SK-N-SH (cell line): ENCODE results near the gene WNK2. TPM values are rescaled to one million over a fixed set of nuclear protein-coding genes. Genes with fewer than 3 reads are reported as not detected.

ENCODE experiments used
- CTCF ChIA-PET: fragments of 300-600, 350-600 bp; formaldehyde crosslinking; extraction: SDS; loops from one replicate; lab custom pipeline; 2021; lab: Yijun Ruan, JAX
- POLR2A ChIA-PET: fragments of 350-600 bp; sonication (Branson Sonifier 250); formaldehyde crosslinking; extraction: SDS; loops from one replicate; lab custom pipeline; 2020; ENCODE audit warnings: antibody characterized with exemption, inconsistent platforms; lab: Yijun Ruan, JAX
- DNase-seq: peaks from one replicate; pipeline ENCODE4 v3.0.0; 2012
- H2AFZ ChIP-seq: fragments of 200-600 bp; sonication (generic); 2 replicates; pipeline ENCODE4 v1.8.1; 2016; ENCODE audit warnings: antibody characterized with exemption, mild to moderate bottlenecking, low read depth
- H3F3A ChIP-seq: fragments of 200-600 bp; sonication (generic); replicated peaks from 2 replicates; pipeline ENCODE3; 2016; ENCODE audit warnings: antibody characterized with exemption, mild to moderate bottlenecking; ENCODE audit not compliant: insufficient read depth
- H3K27ac ChIP-seq, 2 experiments: fragments of 200-500 bp in 1 of 2; fragments of 200-600 bp in 1 of 2; sonication (Bioruptor generic) in 1 of 2; sonication (generic), shearing (Covaris generic) in 1 of 2; 2 replicates each; pipeline versions ENCODE4 v1.5.1 to v1.6.1; 2014 to 2016; ENCODE audit warnings: low read depth in 2 of 2, inconsistent platforms in 1 of 2, low read length in 1 of 2, mild to moderate bottlenecking in 1 of 2, mixed read lengths in 1 of 2
- H3K27me3 ChIP-seq: fragments of 200-600 bp; sonication (generic), shearing (Covaris generic); 2 replicates; pipeline ENCODE4 v1.6.1; 2016; ENCODE audit warnings: mixed run types; ENCODE audit not compliant: insufficient read depth
- H3K36me3 ChIP-seq, 2 experiments: fragments of 200-500 bp in 1 of 2; fragments of 200-600 bp in 1 of 2; sonication (Bioruptor generic) in 1 of 2; sonication (generic) in 1 of 2; replicated peaks in 1 of 2; 2 replicates each; pipeline versions ENCODE3 to v1.5.1; 2014 to 2016; ENCODE audit warnings: low read length in 1 of 2, mild to moderate bottlenecking in 1 of 2; ENCODE audit not compliant: insufficient read depth in 2 of 2, control insufficient read depth in 1 of 2
- H3K4me1 ChIP-seq, 2 experiments: fragments of 200-500 bp in 1 of 2; fragments of 200-600 bp in 1 of 2; sonication (Bioruptor generic) in 1 of 2; sonication (generic), shearing (Covaris generic) in 1 of 2; 2 replicates each; pipeline versions ENCODE4 v1.5.1 to v1.6.1; 2014 to 2016; ENCODE audit warnings: low read depth in 1 of 2, low read length in 1 of 2, mixed run types in 1 of 2; ENCODE audit not compliant: insufficient read depth in 2 of 2, control insufficient read depth in 1 of 2
- H3K4me2 ChIP-seq: fragments of 200-600 bp; sonication (generic), shearing (Covaris generic); 2 replicates; pipeline ENCODE4 v1.6.1; 2017; ENCODE audit warnings: mixed run types
- H3K4me3 ChIP-seq, 2 experiments: fragments of 200-500 bp in 1 of 2; fragments of 200-600 bp in 1 of 2; sonication (Bioruptor generic) in 1 of 2; sonication (generic), shearing (Covaris generic) in 1 of 2; 2 replicates each; pipeline versions ENCODE4 v1.5.1 to v1.8.1; 2014 to 2016; ENCODE audit warnings: low read depth in 2 of 2, inconsistent platforms in 1 of 2, low read length in 1 of 2, mild to moderate bottlenecking in 1 of 2, mixed read lengths in 1 of 2, moderate library complexity in 1 of 2
- H3K79me2 ChIP-seq: fragments of 200-600 bp; sonication (generic); 2 replicates; pipeline ENCODE4 v1.8.1; 2017; ENCODE audit warnings: mild to moderate bottlenecking; ENCODE audit not compliant: insufficient read depth
- H3K9ac ChIP-seq: fragments of 200-600 bp; sonication (generic); 2 replicates; pipeline ENCODE4 v1.6.1; 2017; ENCODE audit warnings: mixed run types
- H3K9me2 ChIP-seq: fragments of 200-600 bp; sonication (generic); 2 replicates; pipeline ENCODE4 v1.6.1; 2017; ENCODE audit warnings: mixed run types
- H3K9me3 ChIP-seq: fragments of 200-600 bp; sonication (generic); 2 replicates; pipeline ENCODE4 v1.6.1; 2017; ENCODE audit warnings: mixed run types, mild to moderate bottlenecking, moderate library complexity
- H4K20me1 ChIP-seq: fragments of 200-600 bp; sonication (generic); 2 replicates; pipeline ENCODE4 v1.6.1; 2017; ENCODE audit warnings: mild to moderate bottlenecking, mixed run types; ENCODE audit not compliant: insufficient read depth
- CHD2 ChIP-seq: fragments of 150-350 bp; IDR thresholded peaks from 2 replicates; pipeline ENCODE4 v1.6.1; 2018; ENCODE audit warnings: low read length; ENCODE audit not compliant: partially characterized antibody
- ELF1 ChIP-seq: IDR thresholded peaks from 2 replicates; pipeline ENCODE4 v1.4.0; 2012
- EP300 ChIP-seq, 2 experiments: IDR thresholded peaks; 2 replicates each; pipeline versions ENCODE4 v1.4.0 to v1.6.1; 2012; ENCODE audit warnings: borderline replicate concordance in 1 of 2, low read depth in 1 of 2, low read length in 1 of 2
- EZH2phosphoT487 ChIP-seq: fragments of 200-600 bp; sonication (generic); IDR thresholded peaks from 2 replicates; pipeline ENCODE4 v1.6.1; 2017; ENCODE audit warnings: low read depth, mixed run types, mild to moderate bottlenecking, antibody characterized with exemption, moderate library complexity, borderline replicate concordance
- FOSL2 ChIP-seq: IDR thresholded peaks from 2 replicates; pipeline ENCODE4 v1.4.0; 2012; ENCODE audit warnings: low read depth, mild to moderate bottlenecking, moderate library complexity, borderline replicate concordance
- GABPA ChIP-seq: IDR thresholded peaks from 2 replicates; pipeline ENCODE4 v1.4.0; 2012; ENCODE audit warnings: low read depth, mild to moderate bottlenecking
- GATA2 ChIP-seq: sonication (generic); formaldehyde crosslinking; IDR thresholded peaks from 2 replicates; pipeline ENCODE4 v1.5.0; 2020; ENCODE audit warnings: mild to moderate bottlenecking, missing genetic modification reagents
- JUND ChIP-seq: IDR thresholded peaks from 2 replicates; pipeline ENCODE4 v1.4.0; 2012
- NRF1 ChIP-seq: IDR thresholded peaks from 2 replicates; pipeline ENCODE4 v1.6.1; 2012; ENCODE audit warnings: low read depth, mild to moderate bottlenecking, low read length
- POLR2AphosphoS5 ChIP-seq: IDR thresholded peaks from 2 replicates; pipeline ENCODE4 v1.6.1; 2012; ENCODE audit warnings: low read depth, low read length
- RCOR1 ChIP-seq: fragments of 150-350 bp; IDR thresholded peaks from 2 replicates; pipeline ENCODE4 v1.6.1; 2017; ENCODE audit warnings: antibody characterized with exemption, low read length
- SIN3A ChIP-seq: IDR thresholded peaks from 2 replicates; pipeline ENCODE4 v1.6.1; 2012; ENCODE audit warnings: low read depth, mild to moderate bottlenecking, low read length, moderate library complexity, borderline replicate concordance
- TAF1 ChIP-seq: IDR thresholded peaks from 2 replicates; pipeline ENCODE4 v1.6.1; 2012; ENCODE audit warnings: low read depth, mild to moderate bottlenecking, low read length, moderate library complexity, borderline replicate concordance
- WGBS: methylation state at CpG from one replicate; pipeline ENCODE4 v1.1.6; 2017; ENCODE audit warnings: low lambda C conversion rate; 5-methylcytosine and 5-hydroxymethylcytosine counted together
- polyA plus RNA-seq, 3 experiments: library from polyadenylated mRNA; depleted of rRNA; stranded (reverse); fragments of >200 nt; gene quantifications; 2 replicates each; pipeline ENCODE4 v1.2.3, GENCODE V29; 2012
- TF ChIP-seq, protein P1 (sequence below): fragments of 200-600 bp; sonication (generic); IDR thresholded peaks from 2 replicates; pipeline ENCODE4 v1.6.1; 2017; ENCODE audit warnings: antibody characterized with exemption, mild to moderate bottlenecking, moderate library complexity
- TF ChIP-seq, protein P2 (sequence below): fragments of 150-350 bp; IDR thresholded peaks from 2 replicates; pipeline ENCODE4 v1.6.1; 2017; ENCODE audit warnings: antibody characterized with exemption, low read length, low read depth, borderline replicate concordance
- TF ChIP-seq, protein P3 (sequence below): IDR thresholded peaks from 2 replicates; pipeline ENCODE4 v1.6.1; 2012; ENCODE audit warnings: mild to moderate bottlenecking, low read depth, low read length, moderate library complexity
- TF ChIP-seq, protein P4 (sequence below): IDR thresholded peaks from 2 replicates; pipeline ENCODE4 v1.4.0; 2012; ENCODE audit warnings: low read depth, borderline replicate concordance

The WNK2 gene
- polyA plus RNA-seq, 1 of the 3 experiments (the other 2 are of a cell fraction) = 0.12 TPM

DNA sequence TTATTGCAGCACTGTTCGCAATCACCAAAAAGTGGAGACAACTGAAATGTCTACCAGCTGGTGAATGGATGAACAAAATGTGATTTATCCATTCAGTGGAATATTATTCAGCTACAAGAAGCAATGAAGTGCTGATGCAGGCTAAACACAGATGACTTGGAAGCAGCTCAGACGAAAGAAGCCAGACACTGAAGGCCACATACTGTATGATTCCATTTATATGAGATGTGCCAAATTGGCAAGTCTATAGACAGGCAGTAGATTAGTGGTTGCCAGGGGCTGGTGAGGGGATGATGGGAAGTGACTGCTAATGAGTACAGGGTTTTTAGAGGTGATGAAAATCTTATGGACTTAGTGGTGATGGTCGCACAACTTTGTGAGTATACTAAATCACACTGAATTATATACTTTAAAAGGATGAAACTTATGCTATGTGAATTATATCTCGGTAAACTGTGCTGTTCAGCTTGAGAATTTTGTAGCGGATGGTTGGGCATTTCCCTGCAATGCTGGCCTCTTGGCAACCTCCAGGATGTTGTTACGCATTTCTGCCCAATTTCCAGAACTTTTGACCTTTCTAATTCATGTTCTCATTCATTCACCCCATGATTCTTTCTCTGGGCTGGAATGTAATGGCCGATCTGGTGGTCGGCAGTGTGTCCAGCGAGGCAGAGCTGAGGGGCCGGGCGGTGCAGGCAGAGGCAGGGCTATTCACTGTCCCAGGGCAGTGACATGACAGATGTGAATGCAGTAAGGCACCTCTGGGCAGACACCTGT is 22.0 kb upstream of the WNK2 start:
- DNase-seq = no peak
- H3K27me3 ChIP-seq = no peaks in the 10 kb centered on the region
- no peaks in the 10 kb centered on the region for H3K79me2 ChIP-seq
- peaks cover 0 to 16% of the 10 kb centered on the region in 2 experiments; a peak in 2 of 4 replicates for H3K4me1 ChIP-seq
- H4K20me1 ChIP-seq = no peaks in the 10 kb centered on the region
- WGBS = 74% methylated on average over 11 of the region's 11 CpGs
- H3K9ac ChIP-seq = no peak overlapping the region
- CTCF ChIA-PET = interaction anchor here (1.0 to 8.0 kb wide), 8 partner anchors 8 to 404 kb away, joined by 3 to 91 read pairs (median 4); no protein-coding TSS in a partner anchor
- H3K4me2 ChIP-seq = no peak overlapping the region
- peak overlapping the region in 1 of 2 experiments; percentile 20; a peak in 1 of 4 replicates for H3K27ac ChIP-seq
- H3K4me3 ChIP-seq = no peak overlapping the region
- H3F3A ChIP-seq = no peaks in the 10 kb centered on the region
- no peaks in the 10 kb centered on the region for H3K36me3 ChIP-seq
- no peaks in the 10 kb centered on the region for H3K9me2 ChIP-seq
- POLR2A ChIA-PET = no interaction called here
- H2AFZ ChIP-seq = no peak overlapping the region
- TF ChIP-seq POLR2AphosphoS5 (no peak), EP300 (IDR thresholded peaks at IDR 0.05; ENCODE audit: borderline replicate concordance in 1 of 2, low read depth in 1 of 2, low read length in 1 of 2) (no peak), GATA2 (CRISPR knock-in tag) (no peak), SIN3A (no peak), TAF1 (no peak), EZH2phosphoT487 (no peak), NRF1 (no peak), ELF1 (no peak), RCOR1 (no peak), JUND (no peak), FOSL2 (no peak), CHD2 (no peak), GABPA (no peak)
- TF ChIP-seq, protein P1, sequence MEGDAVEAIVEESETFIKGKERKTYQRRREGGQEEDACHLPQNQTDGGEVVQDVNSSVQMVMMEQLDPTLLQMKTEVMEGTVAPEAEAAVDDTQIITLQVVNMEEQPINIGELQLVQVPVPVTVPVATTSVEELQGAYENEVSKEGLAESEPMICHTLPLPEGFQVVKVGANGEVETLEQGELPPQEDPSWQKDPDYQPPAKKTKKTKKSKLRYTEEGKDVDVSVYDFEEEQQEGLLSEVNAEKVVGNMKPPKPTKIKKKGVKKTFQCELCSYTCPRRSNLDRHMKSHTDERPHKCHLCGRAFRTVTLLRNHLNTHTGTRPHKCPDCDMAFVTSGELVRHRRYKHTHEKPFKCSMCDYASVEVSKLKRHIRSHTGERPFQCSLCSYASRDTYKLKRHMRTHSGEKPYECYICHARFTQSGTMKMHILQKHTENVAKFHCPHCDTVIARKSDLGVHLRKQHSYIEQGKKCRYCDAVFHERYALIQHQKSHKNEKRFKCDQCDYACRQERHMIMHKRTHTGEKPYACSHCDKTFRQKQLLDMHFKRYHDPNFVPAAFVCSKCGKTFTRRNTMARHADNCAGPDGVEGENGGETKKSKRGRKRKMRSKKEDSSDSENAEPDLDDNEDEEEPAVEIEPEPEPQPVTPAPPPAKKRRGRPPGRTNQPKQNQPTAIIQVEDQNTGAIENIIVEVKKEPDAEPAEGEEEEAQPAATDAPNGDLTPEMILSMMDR = no peak
- TF ChIP-seq, protein P2, sequence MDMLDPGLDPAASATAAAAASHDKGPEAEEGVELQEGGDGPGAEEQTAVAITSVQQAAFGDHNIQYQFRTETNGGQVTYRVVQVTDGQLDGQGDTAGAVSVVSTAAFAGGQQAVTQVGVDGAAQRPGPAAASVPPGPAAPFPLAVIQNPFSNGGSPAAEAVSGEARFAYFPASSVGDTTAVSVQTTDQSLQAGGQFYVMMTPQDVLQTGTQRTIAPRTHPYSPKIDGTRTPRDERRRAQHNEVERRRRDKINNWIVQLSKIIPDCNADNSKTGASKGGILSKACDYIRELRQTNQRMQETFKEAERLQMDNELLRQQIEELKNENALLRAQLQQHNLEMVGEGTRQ = no peak
- TF ChIP-seq, protein P3, sequence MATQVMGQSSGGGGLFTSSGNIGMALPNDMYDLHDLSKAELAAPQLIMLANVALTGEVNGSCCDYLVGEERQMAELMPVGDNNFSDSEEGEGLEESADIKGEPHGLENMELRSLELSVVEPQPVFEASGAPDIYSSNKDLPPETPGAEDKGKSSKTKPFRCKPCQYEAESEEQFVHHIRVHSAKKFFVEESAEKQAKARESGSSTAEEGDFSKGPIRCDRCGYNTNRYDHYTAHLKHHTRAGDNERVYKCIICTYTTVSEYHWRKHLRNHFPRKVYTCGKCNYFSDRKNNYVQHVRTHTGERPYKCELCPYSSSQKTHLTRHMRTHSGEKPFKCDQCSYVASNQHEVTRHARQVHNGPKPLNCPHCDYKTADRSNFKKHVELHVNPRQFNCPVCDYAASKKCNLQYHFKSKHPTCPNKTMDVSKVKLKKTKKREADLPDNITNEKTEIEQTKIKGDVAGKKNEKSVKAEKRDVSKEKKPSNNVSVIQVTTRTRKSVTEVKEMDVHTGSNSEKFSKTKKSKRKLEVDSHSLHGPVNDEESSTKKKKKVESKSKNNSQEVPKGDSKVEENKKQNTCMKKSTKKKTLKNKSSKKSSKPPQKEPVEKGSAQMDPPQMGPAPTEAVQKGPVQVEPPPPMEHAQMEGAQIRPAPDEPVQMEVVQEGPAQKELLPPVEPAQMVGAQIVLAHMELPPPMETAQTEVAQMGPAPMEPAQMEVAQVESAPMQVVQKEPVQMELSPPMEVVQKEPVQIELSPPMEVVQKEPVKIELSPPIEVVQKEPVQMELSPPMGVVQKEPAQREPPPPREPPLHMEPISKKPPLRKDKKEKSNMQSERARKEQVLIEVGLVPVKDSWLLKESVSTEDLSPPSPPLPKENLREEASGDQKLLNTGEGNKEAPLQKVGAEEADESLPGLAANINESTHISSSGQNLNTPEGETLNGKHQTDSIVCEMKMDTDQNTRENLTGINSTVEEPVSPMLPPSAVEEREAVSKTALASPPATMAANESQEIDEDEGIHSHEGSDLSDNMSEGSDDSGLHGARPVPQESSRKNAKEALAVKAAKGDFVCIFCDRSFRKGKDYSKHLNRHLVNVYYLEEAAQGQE = no peak
- TF ChIP-seq, protein P4, sequence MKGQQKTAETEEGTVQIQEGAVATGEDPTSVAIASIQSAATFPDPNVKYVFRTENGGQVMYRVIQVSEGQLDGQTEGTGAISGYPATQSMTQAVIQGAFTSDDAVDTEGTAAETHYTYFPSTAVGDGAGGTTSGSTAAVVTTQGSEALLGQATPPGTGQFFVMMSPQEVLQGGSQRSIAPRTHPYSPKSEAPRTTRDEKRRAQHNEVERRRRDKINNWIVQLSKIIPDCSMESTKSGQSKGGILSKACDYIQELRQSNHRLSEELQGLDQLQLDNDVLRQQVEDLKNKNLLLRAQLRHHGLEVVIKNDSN = no peak
- no peaks in the 10 kb centered on the region for H3K9me3 ChIP-seq
